ENCODE measurements around the gene FNDC1. TPM values are rescaled to one million over a fixed set of nuclear protein-coding genes. Genes with fewer than 3 reads are reported as not detected.

FNDC1 gene
- total and polyA plus RNA-seq, 9 donors: 0.08 to 7.3 (median 1.1) TPM

- TF ChIP-seq POLR2A (IDR thresholded peaks at IDR 0.05) (no peak), EP300 (IDR thresholded peaks at IDR 0.05) (no peak), CTCF (IDR thresholded peaks at IDR 0.05) (no peak)
- Histone ChIP-seq H3K9me3 (no peaks in the 10 kb centered on the region), H3K4me3 (no peak overlapping the region), H3K27ac (no peak overlapping the region), H3K4me1 (ENCODE audit: insufficient read depth) (no peaks in the 10 kb centered on the region), H3K27me3 (no peaks in the 10 kb centered on the region), H3K36me3 (no peaks in the 10 kb centered on the region)
- no peak for DNase-seq
- intact Hi-C loops (cut with DNase I): no loop called here
- WGBS, 3 donors: 94 to 98% (median 95%) methylated on average over 5 of the region's 5 CpGs
Measured at GRCh38 chr6:159256128-159256527, 86.9 kb downstream of the FNDC1 start.

GRCh38 chr6:159257846-159258245 lies 88.6 kb downstream of the FNDC1 start:
- no peaks in the 10 kb centered on the region for H3K9me3 ChIP-seq
- DNase-seq: no peak
- H3K4me1 ChIP-seq (ENCODE audit: insufficient read depth): no peaks in the 10 kb centered on the region
- no peaks in the 10 kb centered on the region for H3K27me3 ChIP-seq
- no peak overlapping the region for H3K27ac ChIP-seq
- no peaks in the 10 kb centered on the region for H3K36me3 ChIP-seq
- WGBS, 3 donors: 90 to 95% (median 93%) methylated on average over 6 of the region's 6 CpGs
- no peak overlapping the region for H3K4me3 ChIP-seq
- TF ChIP-seq EP300 (IDR thresholded peaks at IDR 0.05) (no peak), POLR2A (IDR thresholded peaks at IDR 0.05) (no peak), CTCF (IDR thresholded peaks at IDR 0.05) (no peak)
- intact Hi-C loops (cut with DNase I): no loop called here

- no peak overlapping the region for H3K4me3 ChIP-seq
- no peaks in the 10 kb centered on the region for H3K36me3 ChIP-seq
- H3K27ac ChIP-seq: no peak overlapping the region
- intact Hi-C loops (cut with DNase I): no loop called here
- no peaks in the 10 kb centered on the region for H3K4me1 ChIP-seq (ENCODE audit: insufficient read depth)
- no peak for TF ChIP-seq POLR2A (IDR thresholded peaks at IDR 0.05)
- TF ChIP-seq CTCF (IDR thresholded peaks at IDR 0.05): no peak
- TF ChIP-seq EP300 (IDR thresholded peaks at IDR 0.05): no peak
- DNase-seq: no peak
- WGBS, 3 donors: 86 to 87% (median 86%) methylated on average over 3 of the region's 3 CpGs
- H3K9me3 ChIP-seq: no peaks in the 10 kb centered on the region
- H3K27me3 ChIP-seq: no peaks in the 10 kb centered on the region
Measured at GRCh38 chr6:159259441-159260125, 90.4 kb downstream of the FNDC1 start.

- no peak for DNase-seq
- no peak overlapping the region for H3K4me3 ChIP-seq
- H3K27ac ChIP-seq: no peak overlapping the region
- H3K36me3 ChIP-seq: no peaks in the 10 kb centered on the region
- no peaks in the 10 kb centered on the region for H3K27me3 ChIP-seq
- WGBS, 3 donors: 85 to 96% (median 90%) methylated on average over 4 of the region's 4 CpGs
- no peaks in the 10 kb centered on the region for H3K9me3 ChIP-seq
- intact Hi-C loops (cut with DNase I): no loop called here
- no peaks in the 10 kb centered on the region for H3K4me1 ChIP-seq (ENCODE audit: insufficient read depth)
- TF ChIP-seq EP300 (IDR thresholded peaks at IDR 0.05) (no peak), POLR2A (IDR thresholded peaks at IDR 0.05) (no peak), CTCF (IDR thresholded peaks at IDR 0.05) (no peak)
Measured at GRCh38 chr6:159260208-159260607, 91.0 kb downstream of the FNDC1 start.

Data from ovary (tissue), 9 donors.